ENCODE results near the gene PACS2. TPM values are rescaled to one million over a fixed set of nuclear protein-coding genes. Genes with fewer than 3 reads are reported as not detected.

Gene PACS2
- total and polyA plus RNA-seq, 3 donors from 2014 or later, result 99.2 to 174 (median 167) TPM

DNA sequence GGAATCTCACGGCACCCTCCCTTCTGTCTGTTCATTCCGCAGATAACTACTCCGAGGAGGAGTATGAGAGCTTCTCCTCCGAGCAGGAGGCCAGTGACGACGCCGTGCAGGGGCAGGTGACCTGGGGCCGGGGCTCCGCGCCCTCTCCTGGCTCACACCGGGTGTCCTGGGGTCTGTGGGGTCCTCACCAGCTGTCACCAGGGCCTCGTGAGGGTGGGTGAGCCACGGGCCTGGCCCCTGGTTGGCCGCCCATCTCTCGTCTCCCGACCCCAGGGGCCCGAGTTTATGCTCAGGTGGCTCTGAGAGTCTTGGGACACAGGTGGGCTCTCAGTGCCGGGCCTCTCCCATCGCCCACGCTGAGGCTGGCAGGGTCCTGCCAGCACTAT is 53.5 kb downstream of the PACS2 start:
- intact Hi-C loops (cut with DNase I; ENCODE audit: low total_unique reads), result no loop called here
- Histone ChIP-seq H3K4me1 (no peaks in the 10 kb centered on the region), H3K36me3 (ENCODE audit: low read depth, missing control alignments) (no peaks in the 10 kb centered on the region), H3K27me3 (no peaks in the 10 kb centered on the region), H3K9me3 (no peaks in the 10 kb centered on the region), H3K27ac (no peak overlapping the region), H3K4me3 (no peak overlapping the region)
- DNase-seq, result no peak
- WGBS, 2 donors, result 93 to 95% methylated on average over 19 to 20 of the region's 20 CpGs
- TF ChIP-seq POLR2A (IDR thresholded peaks at IDR 0.05) (no peak), CTCF (IDR thresholded peaks at IDR 0.05) (no peak)

DNA sequence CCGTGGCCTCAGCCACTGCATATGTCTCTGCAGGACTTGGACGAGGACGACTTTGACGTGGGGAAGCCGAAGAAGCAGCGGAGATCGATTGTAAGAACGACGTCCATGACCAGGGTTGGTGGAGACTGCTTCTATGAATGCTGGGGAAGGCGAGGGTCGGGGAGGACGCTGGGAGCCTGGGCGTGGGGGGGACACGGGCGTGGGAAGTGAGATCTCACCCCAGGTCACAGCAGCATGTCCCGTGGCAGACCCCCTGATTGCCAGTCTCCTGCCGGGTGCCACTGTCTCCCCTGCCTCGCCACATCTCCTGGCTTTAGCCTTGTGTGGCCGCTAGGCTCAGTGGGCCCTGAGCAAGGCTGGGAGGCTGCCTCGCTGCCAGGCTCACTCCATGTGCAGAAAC is 53.9 kb downstream of the PACS2 start:
- no peak for DNase-seq
- Histone ChIP-seq H3K36me3 (ENCODE audit: low read depth, missing control alignments) (no peaks in the 10 kb centered on the region), H3K27ac (no peak overlapping the region), H3K4me3 (no peak overlapping the region), H3K9me3 (no peaks in the 10 kb centered on the region), H3K4me1 (no peaks in the 10 kb centered on the region), H3K27me3 (no peaks in the 10 kb centered on the region)
- no peak for TF ChIP-seq CTCF (IDR thresholded peaks at IDR 0.05)
- TF ChIP-seq POLR2A (IDR thresholded peaks at IDR 0.05), result no peak
- WGBS, 2 donors, result 94% methylated on average over 20 of the region's 20 CpGs
- intact Hi-C loops (cut with DNase I; ENCODE audit: low total_unique reads), result no loop called here

DNA sequence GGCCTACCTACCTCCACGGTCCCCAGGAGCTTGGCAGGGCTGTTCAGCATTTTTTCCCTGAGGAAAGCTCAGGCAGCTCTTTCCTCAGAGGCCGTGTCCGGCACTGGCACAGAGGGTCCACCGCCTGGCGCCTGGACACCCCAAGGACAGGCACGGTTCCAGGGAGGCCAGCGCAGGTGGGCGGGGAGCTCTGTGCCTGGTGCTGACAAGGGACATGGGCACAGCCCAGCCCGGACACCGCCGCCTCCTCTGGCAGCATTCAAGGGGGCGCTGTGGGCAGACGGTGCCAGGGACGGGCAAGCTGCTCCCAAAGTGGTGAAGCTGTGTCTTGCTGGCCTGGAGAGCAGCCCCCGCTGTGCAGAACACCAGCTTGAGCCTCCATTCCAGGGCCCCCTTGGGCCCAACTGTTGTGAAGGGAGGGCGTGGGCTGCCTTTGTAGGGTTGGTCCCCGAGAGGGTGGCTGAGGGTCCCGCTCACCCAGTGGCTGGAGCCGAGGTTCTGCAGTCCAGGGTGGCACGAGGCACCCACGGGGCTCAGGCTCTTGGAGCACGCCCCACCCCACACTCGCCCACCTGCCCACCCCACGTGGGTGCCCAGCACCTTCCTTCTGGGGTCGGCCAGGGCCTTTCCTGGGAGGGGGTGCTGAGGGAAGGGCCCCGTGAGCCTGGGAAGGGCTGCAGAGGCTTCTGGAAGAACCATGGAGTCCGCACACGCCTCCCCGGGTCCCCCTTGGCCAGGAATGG is 54.5 kb downstream of the PACS2 start:
- 93% methylated on average over 5 to 19 of the region's 29 CpGs for WGBS, 2 donors
- Histone ChIP-seq H3K27ac (no peak overlapping the region), H3K27me3 (no peaks in the 10 kb centered on the region), H3K4me1 (no peaks in the 10 kb centered on the region), H3K36me3 (ENCODE audit: low read depth, missing control alignments) (no peaks in the 10 kb centered on the region), H3K4me3 (no peak overlapping the region), H3K9me3 (no peaks in the 10 kb centered on the region)
- intact Hi-C loops (cut with DNase I; ENCODE audit: low total_unique reads), result no loop called here
- DNase-seq, result no peak
- no peak for TF ChIP-seq POLR2A (IDR thresholded peaks at IDR 0.05)
- no peak for TF ChIP-seq CTCF (IDR thresholded peaks at IDR 0.05)

- WGBS, 2 donors, result 76 to 94% methylated on average over 4 to 28 of the region's 28 CpGs
- no peaks in the 10 kb centered on the region for H3K4me1 ChIP-seq
- TF ChIP-seq CTCF (IDR thresholded peaks at IDR 0.05) (no peak), POLR2A (IDR thresholded peaks at IDR 0.05) (no peak)
- intact Hi-C loops (cut with DNase I; ENCODE audit: low total_unique reads), result loop anchor here (5.0 kb wide), 1 partner anchor 118 kb away; the partner anchor contains the start of gene CRIP1
- no peak for DNase-seq
- no peaks in the 10 kb centered on the region for H3K27me3 ChIP-seq
- H3K4me3 ChIP-seq, result no peak overlapping the region
- H3K27ac ChIP-seq, result no peak overlapping the region
- no peaks in the 10 kb centered on the region for H3K36me3 ChIP-seq (ENCODE audit: low read depth, missing control alignments)
- no peaks in the 10 kb centered on the region for H3K9me3 ChIP-seq
These were observed 55.1 kb downstream of the PACS2 start for GRCh38 chr14:105369653-105370040.

- H3K4me3 ChIP-seq, result no peak overlapping the region
- intact Hi-C loops (cut with DNase I; ENCODE audit: low total_unique reads), result loop anchor here (5.0 kb wide), 1 partner anchor 113 kb away; the partner anchor contains the start of gene CRIP1
- H3K9me3 ChIP-seq, result no peaks in the 10 kb centered on the region
- H3K4me1 ChIP-seq, result no peaks in the 10 kb centered on the region
- no peak for DNase-seq
- TF ChIP-seq CTCF (IDR thresholded peaks at IDR 0.05) (no peak), POLR2A (IDR thresholded peaks at IDR 0.05) (no peak)
- H3K27me3 ChIP-seq, result no peaks in the 10 kb centered on the region
- H3K27ac ChIP-seq, result no peak overlapping the region
- 85 to 93% methylated on average over 11 of the region's 11 CpGs for WGBS, 2 donors
- H3K36me3 ChIP-seq (ENCODE audit: low read depth, missing control alignments), result no peaks in the 10 kb centered on the region
These were observed 59.8 kb downstream of the PACS2 start for GRCh38 chr14:105374389-105374788.

All from testis (tissue), 3 donors.